HCT116 (cell line): ENCODE results near the gene ZNF625.

Source experiments
- ATF3 ChIP-seq: IDR thresholded peaks from 2 replicates; pipeline ENCODE4 v1.6.1; 2012
- CTCF ChIP-seq, 3 experiments: fragments of 200-600 bp in 1 of 3; sonication (generic) in 1 of 3; IDR thresholded peaks in 2 of 3; conservative IDR thresholded peaks in 1 of 3; 2 replicates each; pipeline ENCODE4 v1.5.1; 2012 to 2017; ENCODE audit warnings: low read depth in 2 of 3, low read length in 2 of 3, antibody characterized with exemption in 1 of 3, borderline replicate concordance in 1 of 3, control low read depth in 1 of 3, mild to moderate bottlenecking in 1 of 3, mixed read lengths in 1 of 3, mixed run types in 1 of 3, moderate library complexity in 1 of 3; ENCODE audit not compliant: insufficient read depth in 1 of 3
- EZH2 ChIP-seq: fragments of 200-600 bp; sonication (generic); IDR thresholded peaks from 2 replicates; pipeline ENCODE4 v1.6.1; 2017; ENCODE audit warnings: antibody characterized with exemption, mixed run types
- EZH2phosphoT487 ChIP-seq: fragments of 200-600 bp; IDR thresholded peaks from 2 replicates; pipeline ENCODE4 v1.6.1; 2018; ENCODE audit warnings: antibody characterized with exemption, borderline replicate concordance
- POLR2A ChIP-seq: IDR thresholded peaks from 2 replicates; pipeline ENCODE4 v1.7.0; 2011; ENCODE audit warnings: borderline replicate concordance; ENCODE audit not compliant: insufficient read depth, insufficient read length; ENCODE audit errors: extremely low read depth
- POLR2AphosphoS5 ChIP-seq: IDR thresholded peaks from 2 replicates; pipeline ENCODE4 v1.6.1; 2011; ENCODE audit warnings: mild to moderate bottlenecking, low read depth, low read length, moderate library complexity
- YY1 ChIP-seq: IDR thresholded peaks from 2 replicates; pipeline ENCODE4 v1.6.1; 2011; ENCODE audit warnings: low read length, low read depth, moderate library complexity, mild to moderate bottlenecking; ENCODE audit not compliant: insufficient replicate concordance; ENCODE audit errors: extremely low read depth

- no peak for TF ChIP-seq CTCF (IDR thresholded peaks at IDR 0.05 in 2 of 3, conservative IDR thresholded peaks at IDR 0.05 in 1 of 3; ENCODE audit: borderline replicate concordance in 1 of 3, insufficient read depth in 1 of 3, low read depth in 2 of 3, low read length in 2 of 3)
- no peak for TF ChIP-seq POLR2A
- no peak for TF ChIP-seq POLR2AphosphoS5
- TF ChIP-seq EZH2phosphoT487: no peak
- no peak for TF ChIP-seq EZH2
- no peak for TF ChIP-seq YY1
- no peak for TF ChIP-seq ATF3
These were observed 48.8 kb upstream of the ZNF625 start for GRCh38 chr19:12205296-12205695.
